ENCODE measurements around the gene FBXO10. TPM values are rescaled to one million over a fixed set of nuclear protein-coding genes. Genes with fewer than 3 reads are reported as not detected.

Gene FBXO10
- total RNA-seq, 1 donor from 2014 or later, result 8.2 TPM

DNA sequence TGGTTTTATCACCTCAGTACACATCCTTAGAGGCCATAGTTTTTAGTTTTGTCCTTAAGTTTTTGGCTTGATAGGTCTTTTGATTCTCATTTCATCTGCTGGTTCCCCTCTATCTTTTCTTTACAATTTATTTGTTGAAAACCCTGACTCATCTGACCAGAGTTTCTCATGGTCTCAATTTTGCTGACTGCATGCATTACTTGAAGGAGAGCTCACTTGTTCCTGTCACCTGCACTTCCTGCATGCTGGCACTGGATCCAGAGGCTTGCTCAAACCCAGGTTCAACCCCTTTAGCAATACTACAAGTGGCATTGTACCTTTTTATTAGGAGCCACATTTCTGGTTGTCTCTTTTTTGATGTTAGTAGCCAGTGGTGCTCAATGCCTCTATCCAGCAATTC lies 26.7 kb downstream of the FBXO10 start:
- Histone ChIP-seq H3K9me3 (no peaks in the 10 kb centered on the region), H3K36me3 (no peaks in the 10 kb centered on the region), H3K4me3 (no peak overlapping the region), H3K27me3 (no peaks in the 10 kb centered on the region), H3K27ac (no peak overlapping the region), H3K4me1 (no peaks in the 10 kb centered on the region)
- DNase-seq (ENCODE audit: low spot score in 2 of 2), result no peak
- intact Hi-C loops (cut with DNase I), result no loop called here
- no peak for TF ChIP-seq CTCF (IDR thresholded peaks at IDR 0.05)

- Histone ChIP-seq H3K4me3 (no peak overlapping the region), H3K27ac (no peak overlapping the region)
- intact Hi-C loops (cut with DNase I), result no loop called here
Measured at GRCh38 chr9:37547328-37547878, 28.8 kb downstream of the FBXO10 start.

DNA sequence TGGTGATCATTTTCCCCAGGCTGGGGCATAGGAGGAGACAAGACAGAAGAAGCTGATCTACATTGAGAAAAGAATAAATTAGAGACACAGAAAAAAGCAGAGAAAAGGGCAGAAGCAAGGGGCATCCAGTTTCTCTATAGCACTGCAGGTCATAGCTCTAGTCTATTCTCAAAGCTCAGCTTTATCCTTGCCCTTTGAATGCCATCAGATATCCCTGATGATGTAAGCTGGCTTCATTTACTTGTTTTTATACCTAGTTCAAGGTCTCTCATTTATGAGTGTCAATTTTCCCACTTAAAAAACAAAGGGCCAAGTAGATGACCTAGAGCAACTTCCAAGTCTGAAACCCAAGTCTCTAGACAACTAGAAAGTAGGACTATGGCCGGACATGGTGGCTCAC lies 32.7 kb downstream of the FBXO10 start:
- Histone ChIP-seq H3K9me3 (no peaks in the 10 kb centered on the region), H3K27me3 (no peaks in the 10 kb centered on the region), H3K4me1 (no peaks in the 10 kb centered on the region), H3K36me3 (peaks cover 0 to 2% of the 10 kb centered on the region in 2 donors), H3K27ac (no peak overlapping the region), H3K4me3 (no peak overlapping the region)
- intact Hi-C loops (cut with DNase I), result no loop called here
- DNase-seq (ENCODE audit: low spot score in 2 of 2), result no peak
- no peak for TF ChIP-seq CTCF (IDR thresholded peaks at IDR 0.05)

More at GRCh38 chr9:37547328-37547878, 28.8 kb downstream of the FBXO10 start:
- no peak for DNase-seq (ENCODE audit: low spot score in 2 of 2)
- Histone ChIP-seq H3K9me3 (no peaks in the 10 kb centered on the region), H3K36me3 (no peaks in the 10 kb centered on the region), H3K27me3 (no peaks in the 10 kb centered on the region), H3K4me1 (no peaks in the 10 kb centered on the region)
- no peak for TF ChIP-seq CTCF (IDR thresholded peaks at IDR 0.05)

- Histone ChIP-seq H3K27ac (no peak overlapping the region), H3K4me3 (no peak overlapping the region), H3K4me1 (no peaks in the 10 kb centered on the region), H3K36me3 (peaks cover 2 to 5% of the 10 kb centered on the region in 2 donors), H3K9me3 (no peaks in the 10 kb centered on the region), H3K27me3 (no peaks in the 10 kb centered on the region)
- intact Hi-C loops (cut with DNase I), result no loop called here
- DNase-seq (ENCODE audit: low spot score in 2 of 2), result no peak
- TF ChIP-seq CTCF (IDR thresholded peaks at IDR 0.05), result no peak
Measured at GRCh38 chr9:37542895-37543294, 33.3 kb downstream of the FBXO10 start.

DNA sequence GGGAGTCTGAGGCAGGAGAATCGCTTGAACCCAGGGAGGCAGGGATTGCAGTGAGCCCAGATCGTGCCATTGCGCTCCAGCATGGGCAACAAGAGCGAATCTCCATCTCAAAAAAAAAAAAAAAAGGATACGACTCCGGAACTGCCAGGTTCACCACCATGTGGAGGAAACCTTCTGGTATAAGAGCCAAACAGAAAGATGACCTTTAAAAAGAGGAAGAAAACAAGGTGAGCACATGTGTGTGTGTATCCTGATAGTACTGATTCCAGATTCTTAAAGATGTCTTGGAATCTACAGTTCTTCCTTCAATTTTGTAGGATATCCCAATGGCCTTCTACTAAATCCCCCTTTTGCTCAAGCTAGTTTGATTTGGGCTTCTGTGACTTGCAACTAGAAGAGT lies 33.7 kb downstream of the FBXO10 start:
- no peak for TF ChIP-seq CTCF (IDR thresholded peaks at IDR 0.05)

DNA sequence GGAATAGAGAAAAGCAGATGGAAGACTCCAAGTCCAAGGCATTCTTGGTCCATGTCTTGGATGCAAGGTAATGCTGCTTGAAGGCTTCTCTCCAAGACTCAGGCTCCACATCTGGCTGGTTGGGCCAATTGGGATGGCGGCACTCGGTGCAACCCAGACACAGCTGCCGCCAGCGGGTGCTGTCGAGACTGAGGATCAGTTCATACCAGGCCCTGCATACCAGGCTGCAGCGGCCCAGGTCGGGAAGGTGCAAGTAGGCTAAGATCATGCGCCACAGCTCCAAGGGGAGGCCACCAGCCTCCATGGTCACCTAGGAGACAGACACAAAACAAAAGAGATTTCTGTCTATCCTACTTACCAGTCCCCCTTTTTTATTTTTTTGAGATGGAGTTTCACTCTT lies 34.7 kb downstream of the FBXO10 start:
- no peak for DNase-seq (ENCODE audit: low spot score in 2 of 2)
- Histone ChIP-seq H3K9me3 (no peaks in the 10 kb centered on the region), H3K27ac (no peak overlapping the region), H3K4me1 (no peaks in the 10 kb centered on the region), H3K27me3 (no peaks in the 10 kb centered on the region), H3K4me3 (no peak overlapping the region), H3K36me3 (peaks cover 15 to 19% of the 10 kb centered on the region in 2 donors)
- intact Hi-C loops (cut with DNase I), result no loop called here
- TF ChIP-seq CTCF (IDR thresholded peaks at IDR 0.05), result no peak

More for the DNA sequence above, 33.7 kb downstream of the FBXO10 start:
- H3K27me3 ChIP-seq, result no peaks in the 10 kb centered on the region
- no peaks in the 10 kb centered on the region for H3K9me3 ChIP-seq
- DNase-seq (ENCODE audit: low spot score in 2 of 2), result no peak
- peaks cover 5 to 9% of the 10 kb centered on the region in 2 donors for H3K36me3 ChIP-seq
- H3K4me1 ChIP-seq, result no peaks in the 10 kb centered on the region
- intact Hi-C loops (cut with DNase I), result no loop called here
- H3K27ac ChIP-seq, result no peak overlapping the region
- no peak overlapping the region for H3K4me3 ChIP-seq
